Activated naive CD4-positive, alpha-beta T cell treated with anti-CD3 and anti-CD28 coated beads, Interleukin-2, amount 50 U/mL, for 16 hours (primary cell): ENCODE results near the gene WFDC2.

ENCODE experiments used
- DNase-seq: peaks from one replicate; pipeline ENCODE4 v3.0.0-alpha.2; 2020

The WFDC2 gene

GRCh38 chr20:45501600-45501999 lies 32.0 kb downstream of the WFDC2 start:
- no peak for DNase-seq

GRCh38 chr20:45502561-45502960 lies 33.0 kb downstream of the WFDC2 start:
- no peak for DNase-seq

GRCh38 chr20:45503403-45503802 lies 33.9 kb downstream of the WFDC2 start:
- DNase-seq: no peak

- DNase-seq: no peak
These were observed 36.8 kb downstream of the WFDC2 start for GRCh38 chr20:45506398-45506797.

GRCh38 chr20:45507011-45507820 lies 37.7 kb downstream of the WFDC2 start:
- no peak for DNase-seq

GRCh38 chr20:45508068-45508886 lies 38.7 kb downstream of the WFDC2 start:
- no peak for DNase-seq

DNA sequence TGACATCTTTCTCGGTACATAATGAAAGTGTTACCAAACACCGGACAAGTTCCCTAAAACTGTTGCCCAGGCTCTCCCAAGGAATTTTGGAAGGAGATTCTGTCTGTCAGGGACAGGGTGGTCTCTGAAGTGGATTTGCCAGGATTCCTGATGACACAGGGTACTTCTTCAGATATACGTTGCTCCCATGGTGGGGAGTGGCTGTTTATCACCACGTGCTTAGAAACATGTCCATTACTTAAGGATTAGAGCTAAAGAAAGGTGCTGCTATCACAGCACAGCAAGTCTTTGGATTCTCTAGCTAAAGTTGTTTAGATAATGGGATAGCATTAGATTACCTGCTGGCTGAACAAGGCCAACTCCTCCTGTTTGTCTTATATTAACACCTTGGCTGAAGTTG lies 39.5 kb downstream of the WFDC2 start:
- DNase-seq: no peak

DNA sequence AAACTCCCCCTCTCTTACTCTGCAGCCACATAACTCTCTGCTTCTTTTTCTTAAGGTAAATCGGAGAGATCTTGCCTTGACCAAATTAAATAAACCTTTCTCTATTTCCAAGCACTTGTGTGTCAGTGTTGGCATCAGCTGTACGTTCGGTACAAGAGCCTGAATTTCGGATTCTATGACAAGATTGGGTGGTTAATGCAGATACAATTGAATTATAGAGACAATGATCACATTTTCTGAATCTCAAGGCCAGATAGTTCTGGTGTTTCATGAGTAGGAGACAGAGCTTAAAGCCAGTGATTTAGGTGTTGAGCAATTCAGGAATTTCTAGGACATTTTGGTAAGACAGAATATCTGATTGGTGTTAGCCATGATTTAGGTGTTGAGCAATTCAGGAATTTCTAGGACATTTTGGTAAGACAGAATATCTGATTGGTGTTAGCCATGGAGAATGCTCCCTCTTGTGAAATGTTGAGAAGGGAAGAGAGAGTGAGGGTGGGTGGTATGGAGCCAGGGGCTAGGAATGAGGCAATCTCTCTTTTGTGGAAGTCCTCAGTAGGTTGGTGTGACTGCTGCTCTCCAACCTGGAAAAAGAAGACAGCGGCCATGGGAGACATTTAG lies 40.8 kb downstream of the WFDC2 start:
- no peak for DNase-seq

GRCh38 chr20:45515147-45515913 lies 45.8 kb downstream of the WFDC2 start, which contains the start of gene SPINT3:
SPINT3 (minus strand) TSS chr20:45515622; CDS start chr20:45515608, 14 bp downstream.
- no peak for DNase-seq

GRCh38 chr20:45518282-45518681 lies 48.7 kb downstream of the WFDC2 start:
- DNase-seq: no peak

DNA sequence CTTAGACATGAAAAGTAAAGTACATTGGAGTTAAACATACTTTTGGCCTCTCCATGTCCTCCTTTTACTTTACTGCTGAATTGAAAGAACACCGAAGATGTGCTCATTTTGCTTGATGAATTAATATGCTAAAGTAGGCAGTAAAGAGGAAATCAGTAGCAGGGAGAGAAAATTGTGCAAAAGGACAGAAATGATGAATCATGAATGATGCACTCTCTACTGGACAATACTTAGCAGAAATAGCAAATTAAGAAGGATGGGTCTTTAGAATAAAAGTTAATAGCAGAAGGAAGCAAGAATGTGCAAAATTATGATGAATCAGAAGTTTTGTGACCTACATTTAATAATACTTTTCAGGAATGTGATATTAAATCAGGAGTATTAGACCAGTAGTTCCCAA lies 54.3 kb downstream of the WFDC2 start:
- no peak for DNase-seq

- no peak for DNase-seq
These were observed 57.7 kb downstream of the WFDC2 start for GRCh38 chr20:45527294-45527693.
